Measurements from ENCODE around the gene KLHDC10.
"Not testable (repeated sequence)": the region's sequence is repeated elsewhere in the genome, so short reads cannot be mapped to it uniquely, and the experiment has no call there.

KLHDC10 gene

DNA sequence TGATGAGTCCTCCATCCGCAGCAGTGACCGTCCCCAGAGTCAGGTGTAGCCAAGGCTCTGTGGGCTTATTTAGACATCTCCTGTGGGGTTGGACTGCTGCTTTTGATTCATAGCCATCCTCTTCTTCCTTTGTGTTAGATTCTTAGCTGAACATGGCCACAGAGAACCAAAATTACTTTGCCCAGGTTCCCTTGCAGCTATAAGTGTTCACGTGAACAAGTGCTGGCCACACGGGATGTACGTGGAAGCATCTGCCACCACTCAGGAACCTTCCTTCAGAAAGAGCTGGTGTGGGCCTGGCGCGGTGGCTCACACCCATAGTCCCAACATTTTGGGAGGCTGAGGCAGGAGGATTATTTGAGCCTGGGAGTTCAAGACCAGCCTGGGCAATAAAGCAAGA lies 85.8 kb downstream of the KLHDC10 start:
- DNase-seq (ENCODE audit: low read depth), result no peak

DNA sequence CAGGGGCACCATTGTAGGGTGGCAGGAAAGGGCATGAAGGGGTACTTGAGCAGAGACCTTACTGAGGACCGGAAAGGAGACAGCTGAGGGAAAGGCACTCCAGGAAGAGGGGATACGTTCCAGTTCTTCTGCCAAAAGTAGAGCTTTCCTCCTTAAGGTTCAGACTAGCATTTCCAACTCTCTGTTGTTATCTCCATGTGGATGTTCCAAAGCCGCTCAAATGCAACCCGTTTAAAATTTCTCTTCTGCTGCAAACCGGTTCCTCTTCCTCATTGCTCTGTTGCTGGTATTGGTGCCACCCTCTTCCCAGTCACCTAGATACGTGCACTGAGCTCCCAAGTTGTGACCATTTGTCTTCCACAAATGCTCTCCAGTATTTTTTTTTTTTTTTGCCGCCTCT lies 87.4 kb downstream of the KLHDC10 start:
- DNase-seq (ENCODE audit: low read depth), result no peak

DNA sequence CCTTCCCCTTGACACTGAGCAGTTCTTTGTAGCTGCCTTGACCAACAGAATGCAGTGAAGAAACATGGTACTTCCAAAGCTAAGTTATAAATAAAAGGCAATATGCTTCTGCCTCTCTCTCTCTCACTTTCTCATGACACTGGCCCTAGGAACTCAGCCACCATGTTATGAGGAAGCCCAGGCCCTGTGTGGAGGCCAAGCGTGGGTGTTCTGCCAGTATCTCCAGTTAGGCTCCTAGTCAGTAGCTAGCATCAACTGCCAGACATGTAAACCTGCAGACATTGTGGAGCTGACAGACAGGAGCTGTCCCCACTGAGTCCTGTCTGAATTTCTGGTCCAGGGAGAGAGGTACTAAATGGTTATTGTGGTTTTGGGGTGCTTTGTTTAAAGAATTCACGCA lies 89.7 kb downstream of the KLHDC10 start:
- DNase-seq (ENCODE audit: low read depth), result no peak

DNA sequence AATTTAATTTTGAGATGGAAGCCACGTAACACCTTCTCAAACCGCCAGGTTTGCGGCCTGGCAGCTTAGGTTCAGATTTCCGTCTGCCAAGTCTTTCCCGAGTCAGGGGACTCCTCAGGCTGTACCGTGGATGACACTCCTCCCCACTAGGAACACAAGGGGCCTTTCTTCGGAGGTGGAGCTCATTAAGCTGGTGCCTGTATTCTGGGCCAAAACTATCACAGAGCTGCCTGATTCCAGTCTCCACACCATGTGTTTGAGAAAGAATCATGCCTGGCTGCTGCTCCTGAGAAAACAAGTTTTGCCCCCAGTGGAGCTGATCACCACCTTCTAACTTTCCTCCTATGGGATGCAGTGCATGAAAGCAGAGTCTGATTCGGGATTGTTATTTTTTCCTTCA lies 90.1 kb downstream of the KLHDC10 start:
- DNase-seq (ENCODE audit: low read depth), result no peak

DNA sequence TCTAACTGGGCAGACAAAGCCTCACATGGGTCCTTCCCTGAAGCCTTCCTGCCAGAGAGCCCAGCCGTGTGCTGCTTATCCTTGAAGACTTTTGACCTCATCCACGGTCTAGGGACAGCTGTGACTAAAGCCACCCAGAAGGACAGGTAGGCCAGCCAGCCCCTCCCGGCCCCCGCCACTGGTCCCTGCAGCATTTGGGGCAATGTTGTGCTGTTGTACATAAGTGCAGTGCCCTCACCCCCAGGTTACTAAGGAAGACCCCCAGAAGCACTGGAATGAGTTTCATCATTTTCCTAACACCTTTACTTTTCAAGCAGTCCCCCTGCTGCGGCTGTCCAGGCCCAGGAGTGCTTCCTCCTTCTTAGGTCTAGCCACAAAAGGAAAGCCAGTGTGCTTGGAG lies 91.9 kb downstream of the KLHDC10 start:
- DNase-seq (ENCODE audit: low read depth), result no peak

DNA sequence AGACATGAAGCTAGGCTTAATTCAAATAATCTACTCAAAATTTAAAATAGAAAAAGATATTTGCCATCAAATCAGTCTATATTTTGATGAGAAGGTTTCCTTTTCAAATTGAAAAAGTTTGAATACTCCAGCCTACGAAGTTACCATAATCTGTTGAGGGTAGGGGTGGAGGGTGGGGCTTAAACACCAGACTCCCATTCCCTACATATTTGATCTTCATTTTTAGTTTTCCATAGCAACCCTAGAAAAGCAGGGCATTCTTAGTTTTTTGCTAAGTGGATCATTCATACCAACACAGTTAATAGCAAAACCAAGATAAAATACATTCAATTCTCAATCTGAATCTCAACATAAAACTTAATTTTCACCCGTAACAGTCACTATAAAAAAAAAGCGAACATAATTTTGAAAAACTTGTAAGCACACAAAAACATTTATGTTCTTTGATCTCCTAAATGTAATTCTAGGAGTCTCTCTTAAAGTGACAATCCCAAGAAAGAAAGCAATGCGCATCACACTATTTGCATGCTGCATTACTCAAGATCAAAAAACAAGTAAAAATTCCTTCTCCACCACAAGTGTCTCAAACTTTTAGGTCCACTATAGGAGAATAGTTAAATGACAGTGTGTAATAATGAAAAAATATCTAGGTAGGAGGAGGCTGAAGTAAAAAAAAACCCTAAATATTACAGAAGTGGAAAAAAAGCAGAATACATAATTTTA lies 104.1 kb downstream of the KLHDC10 start:
- no peak for DNase-seq (ENCODE audit: low read depth)

DNA sequence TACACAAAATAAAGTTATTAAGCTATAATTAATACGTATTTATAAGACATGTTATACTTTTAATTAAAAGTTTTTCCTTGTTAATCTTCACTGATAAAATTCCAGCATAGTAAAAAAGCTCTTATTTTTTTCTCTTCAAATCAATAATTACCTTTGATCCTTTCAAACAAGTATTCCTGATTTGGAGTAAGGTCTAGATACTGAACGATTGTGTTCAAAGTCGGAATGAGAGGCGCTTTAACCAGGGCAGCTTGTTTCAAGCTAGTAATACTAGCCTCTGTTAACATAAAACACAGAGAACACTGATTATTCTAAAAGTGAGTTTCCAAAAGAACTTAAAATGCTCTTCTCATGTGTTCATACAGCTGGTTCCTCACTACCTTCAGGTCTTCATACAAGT lies 107.9 kb downstream of the KLHDC10 start:
- DNase-seq (ENCODE audit: low read depth), result no peak

DNA sequence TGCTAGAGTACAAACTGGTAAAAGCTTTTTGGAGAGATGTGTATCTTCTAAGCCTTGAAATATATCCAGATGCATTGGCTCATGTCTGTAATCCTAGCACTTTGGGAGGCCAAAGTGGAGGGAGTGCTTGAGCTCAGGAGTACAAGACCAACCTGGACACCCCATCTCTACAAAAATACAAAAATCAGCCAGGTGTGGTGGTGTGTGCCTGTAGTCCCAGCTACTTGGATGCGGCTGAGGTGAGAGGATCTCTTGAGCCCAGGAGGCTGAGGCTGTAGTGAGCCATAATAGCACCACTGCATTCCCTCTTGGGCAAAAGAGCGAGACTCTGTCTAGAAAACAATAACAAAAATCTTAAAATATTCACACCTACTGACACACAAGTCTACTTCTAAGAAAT lies 109.3 kb downstream of the KLHDC10 start:
- DNase-seq (ENCODE audit: low read depth), result no peak

DNA sequence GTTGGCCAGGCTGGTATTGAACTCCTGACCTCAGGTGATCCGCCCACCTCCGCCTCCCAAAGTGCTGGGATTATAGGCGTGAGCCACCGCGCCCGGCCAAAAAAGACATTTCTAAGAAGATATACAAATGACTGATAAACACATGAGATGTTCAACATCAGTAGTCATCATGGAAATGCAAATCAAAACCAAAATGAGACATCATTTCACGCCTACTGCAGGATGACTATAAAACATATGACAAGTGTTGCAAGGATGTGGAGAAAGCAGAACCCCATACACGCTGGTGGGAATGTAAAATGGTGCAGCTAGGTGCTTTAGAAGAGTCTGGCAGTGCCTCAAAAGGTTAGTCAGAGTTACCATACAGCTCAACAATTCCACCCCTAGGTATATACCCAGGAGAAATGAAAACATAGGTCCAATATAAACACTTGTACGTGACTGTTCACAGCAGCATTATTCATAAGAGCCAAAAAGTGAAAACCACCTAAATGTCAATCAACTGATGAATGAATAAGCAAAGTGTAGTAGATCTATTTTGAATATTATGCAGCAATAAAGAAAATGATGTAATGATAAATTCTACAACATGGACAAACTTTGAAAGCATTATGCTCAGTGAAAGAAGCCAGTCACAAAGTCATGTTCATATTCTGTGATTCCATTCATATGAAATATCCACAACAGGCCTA lies 110.4 kb downstream of the KLHDC10 start:
- DNase-seq (ENCODE audit: low read depth), result no peak

DNA sequence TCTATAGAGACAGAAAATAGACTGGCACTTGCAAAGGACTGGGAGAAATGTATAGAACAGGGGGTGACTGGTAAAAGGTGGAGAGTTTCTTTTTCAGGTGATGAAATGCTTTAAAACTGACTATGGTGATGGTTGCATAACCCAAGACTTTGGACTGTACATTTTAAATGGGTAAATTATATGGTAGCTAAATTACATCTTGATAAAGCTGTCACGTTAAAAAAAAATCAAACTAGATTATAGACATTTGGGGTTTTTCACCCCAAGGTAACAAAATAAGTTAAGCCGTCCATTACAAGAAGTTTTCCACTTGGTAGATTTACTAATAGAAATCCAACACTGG lies 110.9 kb downstream of the KLHDC10 start:
- DNase-seq (ENCODE audit: low read depth), result no peak

DNA sequence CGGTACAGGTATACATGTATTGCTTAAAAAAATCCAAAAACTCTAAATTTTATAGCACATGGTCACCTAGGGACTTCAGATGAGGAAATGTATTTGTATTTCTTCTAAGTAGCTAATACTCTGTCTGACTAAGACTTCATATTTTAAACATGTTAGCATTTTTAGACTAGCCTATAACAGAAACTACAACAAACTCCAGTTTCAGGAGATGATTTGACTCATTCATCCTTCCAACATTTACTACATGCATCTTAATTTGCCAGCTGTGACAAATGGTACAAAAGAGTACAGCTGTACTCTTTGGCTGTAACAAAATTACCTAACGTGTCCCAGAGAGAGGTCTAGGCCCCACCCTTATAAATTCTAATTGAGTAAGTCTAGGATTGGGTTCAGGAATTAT lies 112.7 kb downstream of the KLHDC10 start:
- DNase-seq (ENCODE audit: low read depth), result no peak

DNA sequence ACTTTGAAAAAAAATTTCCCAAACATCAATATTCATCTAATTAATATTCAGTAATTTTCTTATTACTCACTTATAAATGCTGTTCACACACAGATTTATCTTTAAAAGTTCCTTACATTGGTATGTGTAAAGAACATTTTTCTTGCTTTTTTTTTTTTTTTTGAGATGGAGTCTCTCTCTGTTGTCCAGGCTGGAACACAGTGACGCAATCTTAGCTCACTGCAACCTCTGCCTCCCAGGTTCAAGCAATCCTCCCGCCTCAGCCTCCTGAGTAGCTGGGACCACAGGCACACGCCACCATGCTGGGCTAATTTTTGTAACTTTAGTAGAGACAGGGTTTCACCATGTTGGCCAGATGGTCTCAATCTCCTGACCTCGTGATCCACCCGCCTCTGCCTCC lies 114.0 kb downstream of the KLHDC10 start:
- not testable (repeated sequence) for DNase-seq (ENCODE audit: low read depth)
